ENCODE results near the gene MANBA.

Gene MANBA

GRCh38 chr4:102637391-102637790, 123.4 kb downstream of the MANBA start:
- no peak overlapping the region for H3K27ac ChIP-seq
- TF ChIP-seq CTCF (conservative IDR thresholded peaks at IDR 0.05) (no peak), ZFX (IDR thresholded peaks at IDR 0.05) (no peak)

GRCh38 chr4:102633100-102633499, 127.7 kb downstream of the MANBA start:
- H3K27ac ChIP-seq, result no peak overlapping the region
- TF ChIP-seq ZFX (IDR thresholded peaks at IDR 0.05) (no peak), CTCF (conservative IDR thresholded peaks at IDR 0.05) (no peak)

GRCh38 chr4:102632241-102633065, 128.3 kb downstream of the MANBA start:
- no peak for TF ChIP-seq ZFX (IDR thresholded peaks at IDR 0.05)
- no peak for TF ChIP-seq CTCF (conservative IDR thresholded peaks at IDR 0.05)
- H3K27ac ChIP-seq, result no peak overlapping the region

- H3K27ac ChIP-seq, result no peak overlapping the region
- TF ChIP-seq CTCF (conservative IDR thresholded peaks at IDR 0.05), result no peak
- no peak for TF ChIP-seq ZFX (IDR thresholded peaks at IDR 0.05)
Observed at GRCh38 chr4:102631616-102632015, 129.2 kb downstream of the MANBA start.

- TF ChIP-seq CTCF (conservative IDR thresholded peaks at IDR 0.05) (no peak), ZFX (IDR thresholded peaks at IDR 0.05) (no peak)
- H3K27ac ChIP-seq, result no peak overlapping the region
Observed at GRCh38 chr4:102629673-102630072, 131.1 kb downstream of the MANBA start.

GRCh38 chr4:102627831-102628523, 132.8 kb downstream of the MANBA start:
- H3K27ac ChIP-seq, result no peak overlapping the region
- TF ChIP-seq CTCF (conservative IDR thresholded peaks at IDR 0.05) (no peak), ZFX (IDR thresholded peaks at IDR 0.05) (no peak)

GRCh38 chr4:102625232-102625930, 135.4 kb downstream of the MANBA start:
- no peak for TF ChIP-seq ZFX (IDR thresholded peaks at IDR 0.05)
- TF ChIP-seq CTCF (conservative IDR thresholded peaks at IDR 0.05), result peak; percentile 44
- no peak overlapping the region for H3K27ac ChIP-seq
